IMR-90 (cell line): ENCODE measurements around the gene RUNDC3A. TPM values are rescaled to one million over a fixed set of nuclear protein-coding genes. Genes with fewer than 3 reads are reported as not detected.
"Not testable (repeated sequence)": the region's sequence is repeated elsewhere in the genome, so short reads cannot be mapped to it uniquely, and the experiment has no call there.

Source experiments
- ATAC-seq: fragments of 200-7000 bp; cut with Tn5 transposase; 2 replicates; pipeline ENCODE4 v1.9.1; 2020; ENCODE audit warnings: low read depth, mild to moderate bottlenecking, moderate library complexity
- BruUV-seq: library from RNA; stranded (reverse); fragments of 400-500 nt; replicated peaks from 2 replicates; lab custom pipeline; 2021; lab: Mats Ljungman, UMichigan
- CTCF ChIA-PET: fragments of 300-600 bp; formaldehyde crosslinking; extraction: SDS; loops from one replicate; lab custom pipeline; 2021; ENCODE audit warnings: antibody characterized with exemption; lab: Yijun Ruan, JAX
- POLR2A ChIA-PET: fragments of 300-600 bp; sonication (Branson Sonifier 250); formaldehyde crosslinking; loops from one replicate; lab custom pipeline; 2022; ENCODE audit warnings: antibody characterized with exemption; ENCODE audit not compliant: unreplicated experiment; lab: Charles Lee
- DNase-seq: peaks from one replicate; pipeline ENCODE4 v3.0.0; 2013
- H2AFZ ChIP-seq: replicated peaks from 2 replicates; pipeline ENCODE3; 2013; ENCODE audit warnings: low read length, mild to moderate bottlenecking; ENCODE audit not compliant: poor library complexity
- H2AK5ac ChIP-seq: 2 replicates; pipeline ENCODE4 v1.6.1; 2013; ENCODE audit warnings: low read depth, low read length, inconsistent platforms
- H2AK9ac ChIP-seq: replicated peaks from 2 replicates; pipeline ENCODE3; 2013; ENCODE audit warnings: mild to moderate bottlenecking, low read depth, low read length, moderate library complexity; ENCODE audit not compliant: poor library complexity
- H2BK120ac ChIP-seq: 2 replicates; pipeline ENCODE4 v1.6.1; 2013; ENCODE audit warnings: low read depth, low read length, inconsistent platforms
- H2BK15ac ChIP-seq: 3 replicates; pipeline ENCODE4 v1.6.1; 2013; ENCODE audit warnings: low read depth, low read length, inconsistent platforms
- H2BK20ac ChIP-seq: 2 replicates; pipeline ENCODE4 v1.6.1; 2013; ENCODE audit warnings: low read depth, mild to moderate bottlenecking, inconsistent platforms, low read length, moderate library complexity
- H2BK5ac ChIP-seq: 2 replicates; pipeline ENCODE4 v1.6.1; 2013; ENCODE audit warnings: mild to moderate bottlenecking, low read depth, low read length, inconsistent platforms; ENCODE audit not compliant: poor library complexity, severe bottlenecking
- H3K14ac ChIP-seq: replicated peaks from 2 replicates; pipeline ENCODE4 v1.6.1; 2013; ENCODE audit warnings: low read depth, low read length, inconsistent platforms
- H3K18ac ChIP-seq: 2 replicates; pipeline ENCODE4 v1.6.1; 2013; ENCODE audit warnings: low read depth, low read length, control low read depth
- H3K23ac ChIP-seq: 2 replicates; pipeline ENCODE4 v1.6.1; 2013; ENCODE audit warnings: low read depth, low read length, inconsistent platforms
- H3K27ac ChIP-seq: 2 replicates; pipeline ENCODE4 v1.5.1; 2013; ENCODE audit warnings: mild to moderate bottlenecking, control low read depth, low read length; ENCODE audit not compliant: insufficient read depth
- H3K27me3 ChIP-seq: 2 replicates; pipeline ENCODE4 v1.6.1; 2013; ENCODE audit warnings: low read length; ENCODE audit not compliant: control insufficient read depth, insufficient read depth
- H3K36me3 ChIP-seq: 2 replicates; pipeline ENCODE4 v1.6.1; 2013; ENCODE audit warnings: low read length, mixed read lengths; ENCODE audit not compliant: control insufficient read depth, insufficient read depth
- H3K4ac ChIP-seq: 2 replicates; pipeline ENCODE4 v1.6.1; 2013; ENCODE audit warnings: low read depth, low read length, inconsistent platforms
- H3K4me1 ChIP-seq: 2 replicates; pipeline ENCODE4 v1.6.1; 2013; ENCODE audit warnings: low read length, mixed read lengths; ENCODE audit not compliant: control insufficient read depth, insufficient read depth
- H3K4me2 ChIP-seq: 2 replicates; pipeline ENCODE4 v1.6.1; 2013; ENCODE audit warnings: low read depth, mild to moderate bottlenecking, control low read depth, low read length, moderate library complexity
- H3K4me3 ChIP-seq: 2 replicates; pipeline ENCODE4 v1.5.1; 2013; ENCODE audit warnings: low read depth, mild to moderate bottlenecking, control low read depth, low read length, moderate library complexity; ENCODE audit not compliant: insufficient read depth
- H3K56ac ChIP-seq: 2 replicates; pipeline ENCODE4 v1.6.1; 2013; ENCODE audit warnings: low read length, inconsistent platforms; ENCODE audit not compliant: insufficient read depth; ENCODE audit errors: extremely low read depth
- H3K79me1 ChIP-seq, 2 experiments: 2 replicates each; pipeline ENCODE4 v1.6.1; 2013; ENCODE audit warnings: low read length in 2 of 2, inconsistent platforms in 1 of 2, low read depth in 1 of 2
- H3K9ac ChIP-seq: 2 replicates; pipeline ENCODE4 v1.6.1; 2013; ENCODE audit warnings: low read depth, low read length, control low read depth
- H3K9me1 ChIP-seq: 2 replicates; pipeline ENCODE4 v1.6.1; 2013; ENCODE audit warnings: low read length, inconsistent platforms; ENCODE audit not compliant: insufficient read depth
- H3K9me3 ChIP-seq: 2 replicates; pipeline ENCODE4 v1.6.1; 2013; ENCODE audit warnings: low read length; ENCODE audit not compliant: control insufficient read depth, insufficient read depth
- H4K20me1 ChIP-seq: 2 replicates; pipeline ENCODE4 v1.6.1; 2013; ENCODE audit warnings: low read length, inconsistent platforms; ENCODE audit not compliant: insufficient read depth
- H4K5ac ChIP-seq: 2 replicates; pipeline ENCODE4 v1.6.1; 2013; ENCODE audit warnings: mild to moderate bottlenecking, low read depth, low read length, control low read depth
- H4K8ac ChIP-seq, 2 experiments: 2 replicates each; pipeline ENCODE4 v1.6.1; 2013; ENCODE audit warnings: low read depth in 2 of 2, low read length in 2 of 2, control low read depth in 1 of 2, inconsistent platforms in 1 of 2
- H4K91ac ChIP-seq: 2 replicates; pipeline ENCODE4 v1.6.1; 2013; ENCODE audit warnings: low read depth, low read length, inconsistent platforms; ENCODE audit not compliant: insufficient read depth
- WGBS, 2 experiments: methylation state at CpG; one replicate each; pipeline versions ENCODE4 v1.1.5 to v1.1.7; 2013; ENCODE audit warnings: missing lambda C conversion rate in 2 of 2; ENCODE audit not compliant: insufficient read length in 1 of 2; ENCODE audit errors: extremely low coverage in 2 of 2; 5-methylcytosine and 5-hydroxymethylcytosine counted together
- dilution Hi-C: fragments of 300-500 bp; cut with HindIII; formaldehyde crosslinking; loops from one replicate; pipeline ENCODE4 v1.14.3; 2018; ENCODE audit warnings: low sequenced_read_pairs; ENCODE audit not compliant: unreplicated experiment
- in situ Hi-C: fragments of 300-500 bp; cut with MboI; formaldehyde crosslinking; loops from 3 replicates; pipeline ENCODE4 v1.14.3; 2019; ENCODE audit warnings: low sequenced_read_pairs, inconsistent platforms, mixed read lengths
- intact Hi-C: fragments of 100-400 bp; cut with micrococcal nuclease; formaldehyde crosslinking; loops from 2 replicates; pipeline ENCODE4 v1.10.0; 2022
- polyA plus RNA-seq, 3 experiments: library from polyadenylated mRNA; depleted of rRNA; stranded (reverse); fragments of >200 nt; gene quantifications; 2 replicates each; pipeline ENCODE4 v1.2.3, GENCODE V29; 2012; ENCODE audit warnings: low replicate concordance in 1 of 3
- total RNA-seq: library from RNA; depleted of rRNA; stranded (reverse); fragments of >200 nt; gene quantifications from 2 replicates; pipeline ENCODE4 v1.2.3, GENCODE V29; 2012

The RUNDC3A gene
- total and polyA plus RNA-seq, 2 of the 4 experiments (the other 2 are of a cell fraction), result under 0.01 to 0.34 TPM

GRCh38 chr17:44347206-44348055, 39.0 kb downstream of the RUNDC3A start:
- H2BK15ac ChIP-seq, dilution Hi-C loops, ATAC-seq, in situ Hi-C loops, H3K14ac ChIP-seq, DNase-seq, H2BK20ac ChIP-seq, H3K4ac ChIP-seq, H4K8ac ChIP-seq, POLR2A ChIA-PET, H3K23ac ChIP-seq, H3K4me2 ChIP-seq, H4K91ac ChIP-seq, H3K4me1 ChIP-seq, H2AFZ ChIP-seq, H3K27me3 ChIP-seq, H2BK120ac ChIP-seq, H3K27ac ChIP-seq, H3K18ac ChIP-seq, H3K9me3 ChIP-seq, H3K9ac ChIP-seq, H3K9me1 ChIP-seq, H3K4me3 ChIP-seq, BruUV-seq, H3K56ac ChIP-seq, H2AK9ac ChIP-seq, H2AK5ac ChIP-seq, CTCF ChIA-PET, H4K5ac ChIP-seq, H2BK5ac ChIP-seq: not testable (repeated sequence)
- H3K79me1 ChIP-seq, result peaks cover 5 to 31% of the 10 kb centered on the region in 2 experiments
- peaks cover 22% of the 10 kb centered on the region for H3K36me3 ChIP-seq
- 72% methylated on average over 3 of the region's 18 CpGs; no CpG with 5 or more reads in 1 of the 2 experiments for WGBS, 2 experiments
- H4K20me1 ChIP-seq, result peaks cover 16% of the 10 kb centered on the region; the same call in 1 of the 2 replicates
- intact Hi-C loops, result loop anchor here (5.0 kb wide), 1 partner anchor 145 kb away; no protein-coding TSS in a partner anchor
